Neural crest cell (in vitro differentiated cells): ENCODE results near the gene PTPRK. TPM values are rescaled to one million over a fixed set of nuclear protein-coding genes. Genes with fewer than 3 reads are reported as not detected.

Source experiments
- DNase-seq: peaks from one replicate; pipeline ENCODE4 v3.0.0; 2021; ENCODE audit warnings: low read depth, mixed read lengths, low spot score
- H3K27ac Mint-ChIP-seq: one replicate; pipeline ENCODE4 v1.8.0; 2021; ENCODE audit warnings: mild to moderate bottlenecking, mixed read lengths; ENCODE audit not compliant: unreplicated experiment
- H3K27me3 Mint-ChIP-seq: 2 replicates; pipeline ENCODE4 v1.8.0; 2021; ENCODE audit warnings: low read depth, mild to moderate bottlenecking, mixed read lengths
- H3K36me3 Mint-ChIP-seq: 2 replicates; pipeline ENCODE4 v1.8.0; 2021; ENCODE audit warnings: low read depth, mild to moderate bottlenecking, mixed read lengths
- H3K4me1 Mint-ChIP-seq: 2 replicates; pipeline ENCODE4 v1.8.0; 2021; ENCODE audit warnings: mixed read lengths
- H3K4me3 Mint-ChIP-seq: one replicate; pipeline ENCODE4 v1.8.0; 2021; ENCODE audit warnings: mild to moderate bottlenecking, mixed read lengths
- H3K9me3 Mint-ChIP-seq: 2 replicates; pipeline ENCODE4 v1.8.0; 2021; ENCODE audit warnings: mixed read lengths
- total RNA-seq: library from RNA; stranded (reverse); gene quantifications from 2 replicates; pipeline ENCODE4 v1.2.1, GENCODE V29; 2021
- TF ChIP-seq, protein P1 (sequence below): fragments of 200-600 bp; sonication (generic); conservative IDR thresholded peaks from 2 replicates; pipeline ENCODE4 v1.5.0; 2021; ENCODE audit warnings: antibody characterized with exemption, mild to moderate bottlenecking

Gene PTPRK
- total RNA-seq, 1 donor from 2014 or later, result 30.8 TPM

DNA sequence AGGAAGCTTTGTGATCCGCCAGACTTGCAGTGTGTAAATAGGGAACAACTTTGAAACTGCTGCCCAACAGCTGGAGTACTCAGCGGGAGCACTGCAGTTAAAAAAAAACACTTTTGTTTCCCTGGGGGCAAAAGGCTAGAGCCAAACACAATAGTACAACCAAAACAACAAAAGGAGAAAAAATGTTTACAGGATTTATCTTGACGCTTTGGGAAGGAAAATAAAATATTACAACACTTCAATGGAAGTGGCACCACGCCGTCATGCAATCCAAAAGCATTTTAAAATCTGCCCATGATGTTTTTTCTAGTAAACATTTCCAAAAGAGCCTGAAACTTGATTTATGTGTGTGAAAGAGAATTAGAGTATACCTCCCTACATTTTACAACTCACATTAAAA is 26.0 kb downstream of the PTPRK start:
- Mint-ChIP-seq H3K27ac (no peak overlapping the region), H3K27me3 (no peaks in the 10 kb centered on the region), H3K9me3 (no peaks in the 10 kb centered on the region), H3K4me1 (peaks cover 42% of the 10 kb centered on the region), H3K4me3 (no peak overlapping the region), H3K36me3 (peaks cover 2% of the 10 kb centered on the region)
- TF ChIP-seq, protein P1, sequence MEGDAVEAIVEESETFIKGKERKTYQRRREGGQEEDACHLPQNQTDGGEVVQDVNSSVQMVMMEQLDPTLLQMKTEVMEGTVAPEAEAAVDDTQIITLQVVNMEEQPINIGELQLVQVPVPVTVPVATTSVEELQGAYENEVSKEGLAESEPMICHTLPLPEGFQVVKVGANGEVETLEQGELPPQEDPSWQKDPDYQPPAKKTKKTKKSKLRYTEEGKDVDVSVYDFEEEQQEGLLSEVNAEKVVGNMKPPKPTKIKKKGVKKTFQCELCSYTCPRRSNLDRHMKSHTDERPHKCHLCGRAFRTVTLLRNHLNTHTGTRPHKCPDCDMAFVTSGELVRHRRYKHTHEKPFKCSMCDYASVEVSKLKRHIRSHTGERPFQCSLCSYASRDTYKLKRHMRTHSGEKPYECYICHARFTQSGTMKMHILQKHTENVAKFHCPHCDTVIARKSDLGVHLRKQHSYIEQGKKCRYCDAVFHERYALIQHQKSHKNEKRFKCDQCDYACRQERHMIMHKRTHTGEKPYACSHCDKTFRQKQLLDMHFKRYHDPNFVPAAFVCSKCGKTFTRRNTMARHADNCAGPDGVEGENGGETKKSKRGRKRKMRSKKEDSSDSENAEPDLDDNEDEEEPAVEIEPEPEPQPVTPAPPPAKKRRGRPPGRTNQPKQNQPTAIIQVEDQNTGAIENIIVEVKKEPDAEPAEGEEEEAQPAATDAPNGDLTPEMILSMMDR, result no peak
- no peak for DNase-seq

DNA sequence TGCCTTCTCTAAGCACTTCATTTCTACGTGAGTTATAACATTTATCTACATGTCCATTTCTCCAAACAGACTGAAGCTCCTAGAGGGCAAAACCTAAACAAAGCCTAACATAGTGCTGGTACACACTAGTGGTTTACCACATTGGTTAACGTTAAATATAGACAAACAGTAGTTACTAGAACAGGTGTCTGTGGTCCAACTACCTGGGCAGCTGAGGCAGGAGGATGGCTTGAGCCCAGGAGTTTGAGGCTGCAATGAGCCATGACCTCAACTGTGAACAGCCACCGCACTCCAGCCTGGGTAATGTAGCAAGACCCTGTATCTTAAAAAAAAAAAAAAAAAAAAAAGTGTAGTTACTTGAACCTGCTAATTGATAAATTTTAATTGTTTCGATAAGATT is 26.5 kb downstream of the PTPRK start:
- Mint-ChIP-seq H3K4me1 (peaks cover 42% of the 10 kb centered on the region), H3K4me3 (no peak overlapping the region), H3K9me3 (no peaks in the 10 kb centered on the region), H3K27ac (no peak overlapping the region), H3K36me3 (peaks cover 2% of the 10 kb centered on the region), H3K27me3 (no peaks in the 10 kb centered on the region)
- no peak for DNase-seq
- TF ChIP-seq, protein P1, result no peak

DNA sequence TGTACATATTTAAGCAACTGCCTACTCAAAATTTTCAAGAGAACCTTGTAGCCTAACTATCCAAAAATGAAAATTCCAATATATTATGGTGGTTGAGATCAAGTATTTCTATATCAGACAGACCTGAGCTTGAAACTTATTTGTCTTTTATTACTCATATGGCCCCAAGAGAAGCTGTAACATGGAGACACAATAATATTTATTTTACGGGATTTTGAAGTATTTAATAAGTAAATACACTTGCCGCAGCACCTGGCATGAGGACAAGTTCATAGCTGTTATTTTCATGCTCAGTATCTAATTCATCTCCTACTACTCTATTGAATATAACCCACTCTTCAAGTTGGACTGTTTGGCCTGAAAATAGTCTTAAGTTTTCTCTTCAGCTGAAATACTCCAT is 28.0 kb downstream of the PTPRK start:
- H3K27ac Mint-ChIP-seq, result no peak overlapping the region
- H3K27me3 Mint-ChIP-seq, result no peaks in the 10 kb centered on the region
- DNase-seq, result no peak
- peaks cover 42% of the 10 kb centered on the region for H3K4me1 Mint-ChIP-seq
- peaks cover 2% of the 10 kb centered on the region for H3K36me3 Mint-ChIP-seq
- H3K4me3 Mint-ChIP-seq, result no peak overlapping the region
- no peaks in the 10 kb centered on the region for H3K9me3 Mint-ChIP-seq
- TF ChIP-seq, protein P1, result no peak

DNA sequence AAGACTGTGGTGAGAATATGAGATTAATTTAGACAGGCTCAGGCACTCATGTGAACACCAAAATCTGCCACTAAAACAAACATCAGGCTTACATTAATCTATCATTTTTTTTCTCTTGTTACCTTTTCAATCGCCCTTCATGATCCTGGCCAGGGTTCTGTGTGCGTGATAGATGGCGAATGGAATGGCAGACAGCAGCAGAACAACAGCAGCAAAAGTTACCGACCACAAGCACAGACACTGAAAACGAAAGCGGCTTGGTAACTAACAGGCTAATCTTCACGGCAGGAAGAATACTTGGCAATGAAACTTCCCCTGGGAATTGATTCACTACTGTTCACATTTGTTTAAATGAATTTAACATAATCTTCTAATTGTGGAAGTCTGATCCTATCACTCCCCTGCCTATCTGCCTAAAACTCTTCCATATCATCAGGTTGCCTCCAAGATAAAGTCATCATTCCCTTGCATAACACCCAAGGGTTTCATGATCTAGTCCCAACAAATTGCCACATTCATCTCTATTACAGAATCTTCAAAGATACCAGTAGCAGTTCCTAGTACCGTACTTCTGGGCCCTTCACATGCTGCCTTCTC is 28.7 kb downstream of the PTPRK start:
- Mint-ChIP-seq H3K27me3 (no peaks in the 10 kb centered on the region), H3K4me3 (no peak overlapping the region), H3K36me3 (peaks cover 2% of the 10 kb centered on the region), H3K4me1 (peaks cover 42% of the 10 kb centered on the region), H3K9me3 (no peaks in the 10 kb centered on the region), H3K27ac (peak overlapping the region; percentile 13)
- DNase-seq, result no peak
- TF ChIP-seq, protein P1, result no peak

DNA sequence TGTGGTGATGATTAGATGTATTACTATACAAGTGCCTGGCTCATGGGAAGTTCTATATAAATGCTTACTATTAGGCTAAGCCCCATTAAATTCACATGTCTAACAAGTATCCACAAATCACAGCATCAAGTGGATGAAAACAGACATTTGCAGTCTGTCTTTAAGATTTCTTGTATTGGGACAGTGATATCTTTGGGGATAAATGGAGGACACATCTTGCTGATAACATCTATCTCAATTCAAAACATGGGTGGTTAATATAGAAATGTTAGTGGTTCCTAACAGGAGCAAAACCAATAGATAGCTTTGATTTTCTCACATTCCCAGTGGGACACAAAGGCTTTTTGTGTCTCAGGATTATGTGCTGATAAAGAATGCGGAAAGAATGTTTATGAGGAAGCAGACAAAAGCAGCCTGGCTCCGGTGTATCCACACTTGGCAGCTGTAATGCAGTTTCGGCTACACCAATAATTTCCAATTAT is 29.3 kb downstream of the PTPRK start:
- no peak for DNase-seq
- Mint-ChIP-seq H3K27me3 (no peaks in the 10 kb centered on the region), H3K4me1 (peaks cover 42% of the 10 kb centered on the region), H3K27ac (no peak overlapping the region), H3K9me3 (no peaks in the 10 kb centered on the region), H3K4me3 (no peak overlapping the region), H3K36me3 (peaks cover 2% of the 10 kb centered on the region)
- TF ChIP-seq, protein P1, result no peak
